Endometrium (tissue), 2 donors: Measurements from ENCODE around the gene CCNDBP1.
"Not testable (repeated sequence)": the region's sequence is repeated elsewhere in the genome, so short reads cannot be mapped to it uniquely, and the experiment has no call there.

Source experiments
- FAIRE-seq: peaks from 2 replicates; lab custom pipeline; 2012; peaks lifted over from hg19 to GRCh38; lab: Jason Lieb, UNC
- donor health status: control.
- donor health status: control.

The CCNDBP1 gene

DNA sequence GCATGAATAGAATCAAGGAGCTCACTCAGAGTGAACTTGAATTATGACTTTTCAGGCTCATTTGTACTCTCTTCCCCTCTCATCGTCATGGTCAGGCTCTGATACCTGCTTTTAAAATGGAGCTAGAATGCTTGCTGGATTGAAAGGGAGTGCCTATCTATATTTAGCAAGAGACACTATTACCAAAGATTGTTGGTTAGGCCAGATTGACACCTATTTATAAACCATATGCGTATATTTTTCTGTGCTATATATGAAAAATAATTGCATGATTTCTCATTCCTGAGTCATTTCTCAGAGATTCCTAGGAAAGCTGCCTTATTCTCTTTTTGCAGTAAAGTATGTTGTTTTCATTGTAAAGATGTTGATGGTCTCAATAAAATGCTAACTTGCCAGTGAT lies 9.6 kb downstream of the CCNDBP1 start:
- no peak for FAIRE-seq

DNA sequence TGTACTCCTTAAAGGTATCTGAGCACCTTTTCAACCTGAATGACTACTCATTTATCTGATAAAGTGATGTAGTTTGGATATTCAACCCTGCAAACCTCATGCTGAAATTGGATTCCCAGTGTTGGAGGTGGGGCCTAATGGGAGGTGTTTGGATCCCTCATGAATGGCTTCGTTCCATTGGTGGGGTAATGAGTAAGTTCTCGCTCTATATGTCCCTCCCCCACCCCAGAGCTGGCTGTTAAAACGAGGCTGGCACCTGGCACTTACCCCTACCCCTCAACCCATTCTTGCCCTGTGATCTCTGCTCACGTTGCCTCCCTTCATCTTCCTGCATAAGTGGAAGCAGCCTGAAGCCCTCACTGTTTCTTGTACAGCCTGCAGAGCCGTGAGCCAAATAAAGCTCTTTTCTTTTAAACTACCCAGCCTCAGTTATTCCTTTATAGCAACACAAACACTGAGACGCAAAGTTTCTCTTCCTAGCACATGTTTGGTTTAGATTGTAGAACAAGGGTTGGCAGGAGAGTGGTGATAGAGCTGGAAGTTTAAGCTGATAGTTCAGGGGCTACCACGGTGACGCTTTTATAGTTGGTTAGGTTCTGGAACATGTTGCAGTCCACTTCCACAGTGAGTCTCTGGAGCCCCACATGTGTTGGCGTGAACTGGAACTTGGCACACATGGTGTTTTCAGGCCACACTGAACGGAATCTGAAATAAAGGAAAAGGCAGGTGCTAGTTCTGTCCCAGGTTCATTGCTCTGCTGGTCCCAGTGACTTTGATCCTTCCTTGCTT lies 11.8 kb downstream of the CCNDBP1 start:
- FAIRE-seq: no peak

DNA sequence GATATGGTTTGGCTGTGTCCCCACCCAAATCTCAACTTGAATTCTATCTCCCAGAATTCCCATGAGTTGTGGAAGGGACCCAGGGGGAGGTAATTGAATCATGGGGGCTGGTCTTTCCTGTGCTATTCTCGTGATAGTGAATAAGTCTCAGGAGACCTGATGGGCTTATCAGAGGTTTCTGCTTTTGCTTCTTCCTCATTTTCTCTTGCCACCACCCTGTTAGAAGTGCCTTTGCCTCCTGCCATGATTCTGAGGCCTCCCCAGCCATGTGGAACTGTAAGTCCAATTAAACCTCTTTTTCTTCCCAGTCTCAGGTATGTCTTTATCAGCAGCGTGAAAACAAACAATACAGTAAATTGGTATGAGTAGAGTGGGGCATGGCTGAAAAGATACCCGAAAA lies 12.6 kb downstream of the CCNDBP1 start:
- FAIRE-seq: not testable (repeated sequence)

DNA sequence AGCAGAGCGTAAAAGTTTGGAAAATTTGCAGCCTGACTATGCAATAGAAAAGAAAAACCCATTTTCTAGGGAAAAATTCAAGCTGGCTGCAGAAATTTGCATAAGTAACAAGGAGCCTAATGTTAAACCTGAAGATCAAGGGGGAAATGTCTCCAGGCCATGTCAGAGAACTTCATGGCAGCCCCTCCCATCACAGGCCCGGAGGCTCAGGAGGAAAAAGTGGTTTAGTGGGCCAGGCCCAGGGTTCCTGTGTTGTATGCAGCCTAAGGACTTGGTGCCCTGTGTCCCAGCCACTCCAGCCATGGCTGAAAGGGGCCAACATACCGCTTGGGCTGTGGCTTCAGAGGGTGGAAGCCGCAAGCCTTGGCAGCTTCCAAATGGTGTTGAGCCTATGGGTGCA lies 13.4 kb downstream of the CCNDBP1 start:
- FAIRE-seq: not testable (repeated sequence)

DNA sequence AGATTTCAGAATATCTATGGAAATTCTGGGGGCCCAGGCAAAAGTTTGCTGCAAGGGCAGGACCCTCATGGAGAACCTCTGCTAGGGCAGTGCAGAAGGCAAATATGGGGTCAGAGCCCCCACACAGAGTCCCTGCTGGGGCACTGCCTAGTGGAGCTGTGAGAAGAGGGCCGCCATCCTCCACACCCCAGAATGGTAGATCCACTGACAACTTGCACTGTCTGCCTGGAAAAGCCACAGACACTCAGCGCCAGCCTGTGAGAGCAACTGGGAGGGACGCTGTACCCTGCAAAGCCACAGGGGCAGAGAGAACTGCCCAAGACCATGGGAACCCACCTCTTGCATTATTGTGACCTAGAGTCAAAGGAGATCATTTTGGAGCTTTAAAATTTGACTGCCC lies 13.8 kb downstream of the CCNDBP1 start:
- FAIRE-seq: no peak

DNA sequence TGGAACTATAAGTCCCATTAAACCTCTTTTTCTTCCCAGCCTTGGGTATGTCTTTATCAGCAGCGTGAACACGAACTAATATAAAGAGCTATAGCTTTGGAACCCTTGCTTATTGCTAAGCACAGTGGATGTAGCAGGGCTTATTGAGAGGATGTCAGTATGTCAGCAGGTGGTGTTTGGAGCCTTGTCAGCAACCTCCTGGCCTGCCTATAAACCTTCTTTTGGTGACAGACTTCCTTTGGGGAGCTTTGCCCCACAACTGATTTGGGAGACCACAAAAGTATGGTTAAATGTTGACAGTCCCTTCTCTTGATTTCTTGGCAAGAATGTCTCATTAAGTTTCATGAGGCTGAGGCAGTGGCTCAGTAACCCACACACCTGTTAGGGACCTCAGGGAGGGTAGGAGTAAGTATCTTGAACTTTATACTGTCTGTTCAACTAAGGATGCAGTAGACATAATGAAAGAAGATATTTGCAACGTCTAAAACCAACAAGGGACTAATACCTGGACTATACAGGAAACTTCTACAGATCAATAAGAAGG lies 14.8 kb downstream of the CCNDBP1 start:
- FAIRE-seq: no peak

DNA sequence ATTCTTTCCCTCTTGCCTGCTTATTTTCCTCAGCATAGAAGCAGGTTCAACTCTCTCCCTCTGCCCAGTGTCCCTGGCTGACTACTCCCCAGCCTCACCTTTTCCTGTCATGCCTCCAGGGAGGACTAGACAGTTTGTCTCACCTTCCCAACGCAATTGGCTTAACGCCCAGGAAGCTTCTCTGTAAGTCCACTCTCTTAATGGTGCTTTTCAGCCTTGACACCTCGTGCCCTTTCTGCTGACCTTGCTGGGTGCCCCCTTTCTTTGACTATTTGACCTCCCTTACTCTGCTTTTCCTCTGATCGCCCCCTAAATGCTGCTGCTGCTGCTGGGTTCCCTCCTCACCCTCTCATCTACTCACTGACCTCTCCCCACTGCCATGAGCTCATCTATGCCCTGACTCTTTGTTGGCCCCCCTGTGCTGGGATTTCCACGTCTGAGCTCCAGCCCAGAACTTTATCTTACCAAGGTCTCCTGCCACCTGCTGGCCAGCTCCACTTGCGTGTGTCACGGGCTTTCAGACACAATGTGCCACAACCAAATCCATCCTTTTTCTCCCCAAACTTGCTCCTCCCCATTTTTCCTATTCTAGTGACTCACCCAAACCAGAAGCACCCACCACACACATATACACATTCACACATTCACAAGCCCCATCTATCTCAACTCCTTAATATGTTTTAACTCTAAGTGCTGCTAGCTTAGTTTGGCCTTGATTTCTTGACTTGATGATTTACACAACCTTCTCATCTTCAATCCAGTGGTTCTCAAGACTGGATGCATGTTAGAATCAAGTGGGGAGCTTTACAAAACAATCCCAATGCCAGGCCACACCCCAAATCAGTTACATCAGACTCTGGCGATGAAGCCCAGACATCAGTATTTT lies 19.1 kb downstream of the CCNDBP1 start:
- no peak for FAIRE-seq

DNA sequence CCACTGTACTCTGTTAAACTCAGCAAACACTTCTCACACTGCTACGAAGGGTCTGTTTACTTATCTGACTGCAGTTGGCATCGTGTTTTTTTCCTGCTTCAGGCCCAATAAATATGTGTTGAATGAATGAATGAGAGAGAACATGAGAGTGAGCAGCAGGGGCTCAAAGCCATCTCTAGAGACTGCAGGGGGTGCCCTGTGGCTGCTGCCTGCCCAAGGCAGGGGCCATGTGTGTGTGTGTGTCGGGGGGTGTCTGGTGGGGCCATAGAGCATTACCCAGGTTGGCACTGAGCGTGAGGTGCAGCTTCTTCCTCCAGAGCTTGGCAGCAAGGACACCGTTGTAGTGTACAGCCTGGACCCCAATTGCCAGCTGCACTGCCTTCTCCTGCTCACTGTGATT lies 20.9 kb downstream of the CCNDBP1 start:
- FAIRE-seq: no peak

DNA sequence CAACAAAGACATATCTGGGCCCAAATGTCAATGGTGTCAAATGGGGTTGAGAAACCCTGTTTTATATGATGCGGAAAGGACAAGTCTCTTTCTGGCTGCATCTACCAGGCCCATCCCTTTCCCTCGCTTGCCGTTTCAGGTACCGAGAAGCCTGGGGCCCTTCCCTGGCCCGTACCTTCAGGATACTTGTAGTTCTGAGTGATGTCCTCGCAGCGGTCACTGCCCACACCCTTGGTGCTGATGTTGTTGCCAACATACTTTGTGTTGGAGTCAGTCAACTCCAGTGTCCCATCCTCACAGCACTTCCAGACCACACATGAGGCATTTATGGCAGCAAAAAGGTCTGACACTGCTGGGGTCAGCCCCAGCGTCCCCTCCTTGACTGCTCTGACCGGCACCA lies 21.8 kb downstream of the CCNDBP1 start:
- no peak for FAIRE-seq

DNA sequence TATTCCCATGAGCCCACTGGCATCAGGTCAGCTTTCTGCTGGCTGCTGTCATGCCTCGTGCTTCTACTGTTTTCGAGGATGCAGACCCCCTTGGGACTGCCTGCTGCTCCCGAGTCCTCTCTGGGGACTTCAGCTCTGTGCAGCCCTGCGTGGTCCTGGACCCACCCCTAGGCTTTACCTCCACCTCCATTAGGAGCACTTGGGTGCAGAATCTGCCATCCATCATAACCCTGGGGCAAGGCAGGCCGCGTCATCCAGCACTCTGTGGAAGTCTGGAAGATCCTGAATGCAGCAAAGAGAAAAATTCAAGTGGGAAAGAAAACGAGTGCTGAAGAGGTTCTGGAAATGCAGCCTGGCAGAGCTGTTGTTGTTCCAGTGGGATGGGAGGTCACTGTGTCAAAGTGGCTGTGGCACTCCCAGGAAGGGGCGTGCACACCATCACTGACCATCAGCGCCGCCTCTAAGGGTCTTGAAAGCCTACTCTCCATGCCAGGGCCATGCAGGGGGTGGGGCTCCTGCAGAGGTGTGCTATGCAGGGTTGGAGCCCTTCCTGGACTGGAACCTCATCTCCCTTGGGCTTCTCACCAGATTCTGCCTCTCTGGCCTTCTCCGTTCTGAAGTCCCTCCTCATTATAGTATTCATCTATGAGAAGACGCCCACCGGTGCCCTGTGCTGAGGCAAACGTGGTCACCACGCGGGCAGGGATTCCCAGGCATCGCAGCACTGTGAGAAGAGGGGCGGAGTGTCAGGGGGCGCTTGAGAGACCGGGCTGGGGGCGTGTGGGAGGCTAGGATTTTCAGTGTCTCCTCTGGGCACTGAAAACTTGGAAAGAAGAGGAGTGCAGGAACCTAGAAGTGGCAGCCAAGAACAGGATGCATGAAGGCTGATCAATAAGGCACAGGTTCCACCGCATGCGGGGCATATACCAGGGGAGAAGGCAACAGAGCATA lies 23.1 kb downstream of the CCNDBP1 start:
- no peak for FAIRE-seq

DNA sequence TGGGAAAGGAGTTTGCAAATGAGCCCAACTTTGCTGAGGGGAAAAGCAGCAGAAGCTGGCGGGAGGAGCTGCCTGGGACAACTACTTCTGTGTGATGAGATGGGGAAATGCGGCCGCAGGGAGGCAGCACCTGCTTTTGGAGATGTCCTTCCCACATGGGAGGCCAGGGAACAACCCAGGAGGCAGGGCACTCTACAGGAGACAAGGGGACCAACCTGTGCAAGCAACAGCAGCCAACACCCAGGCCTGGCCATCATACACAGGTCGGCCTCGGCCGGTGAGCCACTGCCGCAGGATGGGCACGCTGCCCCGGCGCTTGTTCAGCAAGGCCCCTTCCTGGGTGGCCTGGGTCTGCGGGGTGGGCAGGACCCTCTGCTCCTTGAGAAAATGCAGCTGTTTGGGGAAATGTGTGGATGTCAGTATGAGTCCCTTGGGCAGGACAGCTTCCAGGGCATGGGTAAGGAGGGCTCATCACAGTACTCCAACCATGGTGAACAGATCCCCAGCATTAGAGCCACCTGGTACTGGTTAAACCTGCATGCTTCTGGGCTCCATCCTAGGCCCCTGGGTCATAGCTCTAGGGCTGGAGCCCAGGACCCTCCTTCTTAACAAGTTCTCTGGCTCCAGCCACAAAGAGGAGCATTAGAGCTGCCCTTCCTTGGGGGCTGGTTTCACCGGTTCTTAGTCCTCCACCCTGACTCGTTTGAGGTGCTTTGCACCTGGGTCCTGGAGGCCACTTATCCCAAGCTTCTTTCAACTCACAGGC lies 24.0 kb downstream of the CCNDBP1 start:
- no peak for FAIRE-seq

DNA sequence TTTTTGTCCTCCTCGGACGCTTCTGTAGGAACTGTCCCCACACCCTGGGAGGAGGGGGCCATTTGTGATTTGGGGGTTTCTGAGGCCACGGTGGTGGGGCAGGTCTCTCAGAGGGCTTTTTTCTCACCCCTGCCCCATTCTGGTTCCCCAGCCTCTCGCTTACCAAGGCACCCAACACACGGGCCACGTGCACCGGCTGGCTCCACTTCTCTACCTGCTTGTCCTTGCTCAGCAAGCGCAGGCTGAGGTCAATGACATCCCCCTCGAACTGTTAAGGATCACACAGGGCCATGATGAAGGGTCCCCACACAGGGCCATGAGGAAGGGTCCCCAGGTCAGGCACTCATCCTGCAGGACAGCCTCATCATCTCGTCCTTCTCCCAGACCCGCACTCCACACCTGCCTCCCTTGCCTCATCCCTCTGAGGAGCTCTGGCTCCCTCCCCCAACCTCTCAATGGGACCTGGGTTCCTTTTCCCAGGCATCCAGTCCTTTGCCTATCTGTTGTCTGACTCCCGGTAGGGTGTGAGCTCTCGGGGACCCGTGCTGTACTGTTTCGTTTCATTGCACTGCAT lies 25.1 kb downstream of the CCNDBP1 start:
- FAIRE-seq: no peak

DNA sequence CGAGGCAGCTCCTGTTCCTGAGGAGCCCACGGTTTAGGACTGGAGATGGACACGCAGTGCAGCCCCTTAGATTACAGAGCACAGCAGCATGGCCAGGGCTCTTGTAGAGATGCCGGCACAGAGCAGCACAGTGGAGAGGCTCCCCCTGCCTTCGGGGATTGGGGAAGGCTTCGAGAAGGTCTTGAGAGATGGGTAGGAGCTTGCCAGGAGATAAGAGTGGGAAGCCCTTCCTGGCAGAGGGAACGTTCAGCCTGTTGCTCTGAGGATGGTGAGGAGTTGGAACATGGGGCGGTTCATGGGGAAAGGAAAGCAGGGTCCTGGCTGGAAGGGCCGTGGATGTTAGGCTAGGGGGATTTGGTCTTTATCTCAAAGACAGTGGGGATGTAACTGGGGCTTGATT lies 25.6 kb downstream of the CCNDBP1 start:
- FAIRE-seq: no peak

DNA sequence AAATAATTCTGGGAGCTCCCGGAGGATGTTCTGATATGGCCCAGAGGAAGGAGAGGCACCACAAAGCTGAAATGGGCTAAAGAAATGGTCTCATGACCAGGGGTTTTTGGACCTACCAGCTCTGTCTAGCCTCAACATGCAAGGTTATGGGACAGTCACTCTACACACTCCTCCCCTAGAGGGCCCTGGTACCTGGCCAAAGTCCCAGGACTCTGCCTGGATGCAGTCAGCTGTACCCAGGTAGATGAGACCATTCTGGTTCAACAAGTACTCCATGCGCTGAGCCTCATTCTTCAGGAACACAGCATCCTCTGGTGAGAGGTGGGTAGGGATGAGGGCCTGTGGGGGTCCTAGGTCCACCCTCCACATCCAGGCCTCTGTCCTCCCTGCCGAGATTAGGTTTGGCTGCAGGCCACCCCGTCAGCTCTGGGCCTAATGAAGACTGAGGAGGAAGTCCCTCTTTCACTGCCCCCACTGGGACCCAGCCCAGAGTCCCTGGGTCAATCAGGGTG lies 26.1 kb downstream of the CCNDBP1 start:
- FAIRE-seq: no peak

DNA sequence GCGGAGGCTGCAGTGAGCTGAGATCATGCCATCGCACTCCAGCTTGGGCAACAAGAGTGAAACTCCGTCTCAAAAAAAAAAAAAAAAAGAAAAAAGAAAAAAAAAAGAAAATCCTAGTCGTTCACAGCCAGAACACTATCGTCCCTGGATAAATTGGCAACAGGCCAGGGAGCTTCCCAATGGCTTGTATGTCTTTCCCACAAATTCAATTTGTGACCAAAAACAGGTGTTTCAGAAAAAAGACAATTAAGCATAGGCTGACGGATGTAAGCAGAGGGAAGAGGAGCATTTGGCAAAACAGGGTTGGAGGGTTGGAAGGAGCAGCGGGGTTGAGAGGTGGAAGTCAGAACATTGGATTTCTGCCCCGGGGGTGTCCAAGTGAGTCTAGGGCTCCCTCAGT lies 27.1 kb downstream of the CCNDBP1 start:
- no peak for FAIRE-seq

DNA sequence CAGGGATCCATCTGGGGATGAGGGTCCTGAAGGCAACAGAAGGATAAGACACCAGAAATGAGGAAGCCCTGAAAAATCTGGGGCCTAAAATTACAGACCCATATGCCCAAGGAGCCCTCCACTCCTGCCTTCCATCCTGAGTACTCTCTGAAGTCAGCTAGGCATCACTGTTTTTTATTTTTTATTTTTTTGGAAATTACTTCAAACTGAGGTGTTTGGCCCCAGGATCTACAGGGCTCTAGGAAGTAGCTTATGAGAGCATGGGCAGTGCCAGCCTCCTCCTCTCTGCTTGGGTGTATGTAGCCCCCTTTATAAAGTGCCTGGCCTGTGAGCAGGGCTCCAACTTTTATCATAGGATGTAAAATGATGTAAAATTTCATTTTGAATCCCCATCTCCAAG lies 27.7 kb downstream of the CCNDBP1 start:
- no peak for FAIRE-seq

DNA sequence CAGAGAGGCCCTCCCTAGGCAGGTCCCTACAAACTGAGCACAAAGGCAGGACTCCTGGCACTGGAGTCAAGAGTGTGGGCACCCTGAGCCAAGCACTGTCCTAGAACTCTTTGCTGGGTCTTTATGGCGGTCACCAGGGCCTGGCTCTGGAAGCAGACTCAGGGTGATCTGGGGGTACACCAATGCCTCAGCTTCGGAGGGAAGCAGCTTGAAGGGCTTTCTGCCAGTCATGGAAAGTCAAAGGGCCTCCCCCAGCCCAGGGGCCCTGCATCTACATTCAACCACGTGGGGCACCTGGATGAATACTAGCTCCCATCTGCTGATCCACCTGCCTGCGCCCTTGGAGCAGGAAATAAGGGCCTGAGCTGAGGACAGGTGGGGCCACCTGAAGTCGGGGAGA lies 28.3 kb downstream of the CCNDBP1 start:
- no peak for FAIRE-seq

DNA sequence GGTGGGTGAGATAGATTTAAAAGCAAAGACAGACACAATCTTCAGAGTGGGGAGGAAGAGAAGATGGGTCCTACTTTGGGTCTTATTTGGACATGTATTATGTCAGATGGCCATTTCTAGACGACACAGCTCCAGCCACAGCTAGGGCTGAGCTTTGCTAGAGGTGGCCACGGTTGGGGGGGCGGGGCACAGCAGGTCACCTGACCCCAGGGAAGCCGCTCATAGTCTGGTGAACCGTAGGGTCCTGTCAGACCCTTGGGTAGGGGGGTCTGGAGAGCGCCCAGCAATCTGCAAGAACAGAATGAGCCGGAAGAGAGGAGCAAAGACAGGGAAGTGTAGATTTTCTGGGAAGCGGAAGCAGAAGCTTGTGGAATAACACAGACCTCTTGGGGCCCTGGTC lies 29.0 kb downstream of the CCNDBP1 start:
- FAIRE-seq: no peak

DNA sequence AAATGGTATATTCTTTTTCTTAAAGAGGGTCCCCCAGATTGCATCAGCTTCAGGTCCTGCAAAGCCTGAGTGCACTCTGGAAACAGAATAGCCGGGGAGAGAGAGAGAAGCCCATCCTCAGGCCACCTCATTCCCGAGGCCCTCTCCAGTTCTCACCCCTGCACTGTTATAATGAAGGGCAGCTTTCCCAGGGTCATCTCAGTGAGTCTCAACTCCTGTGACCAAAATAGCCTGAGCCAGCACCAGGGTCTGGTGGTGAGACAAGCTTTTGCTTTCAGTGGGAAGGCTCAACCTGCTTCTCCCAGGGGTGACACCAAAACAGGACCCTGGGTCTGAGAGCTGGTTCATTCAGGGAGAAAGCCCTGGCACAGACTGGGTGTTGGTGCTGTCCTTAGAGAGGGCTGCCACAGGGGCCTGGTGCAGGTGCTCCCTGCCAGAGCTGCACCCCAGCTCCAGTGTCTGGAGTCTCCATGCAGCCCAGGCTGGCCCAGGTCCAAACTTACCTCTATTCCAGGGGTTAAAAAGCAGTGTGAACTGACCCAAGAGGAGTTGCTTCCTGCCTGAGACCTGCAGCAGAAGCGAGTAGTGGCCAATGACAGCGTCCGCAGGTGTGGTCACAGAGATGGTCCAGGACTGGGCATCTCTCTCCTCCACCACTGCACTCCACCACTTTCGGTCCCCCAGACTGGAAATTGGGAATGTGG lies 29.5 kb downstream of the CCNDBP1 start:
- no peak for FAIRE-seq

DNA sequence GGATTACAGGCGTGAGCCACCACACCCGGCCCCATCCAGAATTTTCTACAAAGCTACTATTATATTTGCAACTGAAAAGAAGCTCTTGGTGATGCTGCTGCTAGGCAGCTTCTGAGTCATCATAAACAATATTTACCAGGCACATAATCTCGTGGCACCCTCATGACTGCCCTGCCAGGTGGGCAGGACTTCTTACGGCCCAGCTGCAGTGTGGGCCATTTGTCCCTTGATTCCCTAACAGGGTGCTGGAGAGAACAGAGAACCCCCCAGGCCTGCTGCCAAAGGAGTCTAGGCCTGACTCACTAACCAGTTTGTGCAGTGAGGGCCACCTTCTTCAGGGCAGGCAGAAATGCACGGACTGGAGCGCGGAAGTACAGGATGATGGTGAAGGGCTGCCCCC lies 30.8 kb downstream of the CCNDBP1 start:
- FAIRE-seq: no peak
